Skeletal muscle satellite cell (primary cell): ENCODE measurements around the gene NFE2.

Experiments
- H3K27me3 ChIP-seq: 2 replicates; pipeline ENCODE4 v1.7.0; 2013; ENCODE audit warnings: low read length; ENCODE audit not compliant: control insufficient read depth, insufficient read depth
- H3K36me3 ChIP-seq: 2 replicates; pipeline ENCODE4 v1.7.0; 2013; ENCODE audit warnings: mild to moderate bottlenecking, control low read depth, low read length; ENCODE audit not compliant: insufficient read depth
- H3K4me1 ChIP-seq: 2 replicates; pipeline ENCODE4 v1.7.0; 2013; ENCODE audit warnings: low read length; ENCODE audit not compliant: control insufficient read depth, insufficient read depth
- H3K4me2 ChIP-seq: 2 replicates; pipeline ENCODE4 v1.7.0; 2013; ENCODE audit warnings: mild to moderate bottlenecking, low read length
- H3K4me3 ChIP-seq: 2 replicates; pipeline ENCODE4 v1.7.0; 2013; ENCODE audit warnings: low read length
- H3K9ac ChIP-seq: 2 replicates; pipeline ENCODE4 v1.7.0; 2013; ENCODE audit warnings: mild to moderate bottlenecking, low read depth, low read length, moderate library complexity
- H3K9me3 ChIP-seq: replicated peaks from 2 replicates; pipeline ENCODE4 v1.7.0; 2013; ENCODE audit warnings: mild to moderate bottlenecking, control low read depth, low read length

NFE2 gene

DNA sequence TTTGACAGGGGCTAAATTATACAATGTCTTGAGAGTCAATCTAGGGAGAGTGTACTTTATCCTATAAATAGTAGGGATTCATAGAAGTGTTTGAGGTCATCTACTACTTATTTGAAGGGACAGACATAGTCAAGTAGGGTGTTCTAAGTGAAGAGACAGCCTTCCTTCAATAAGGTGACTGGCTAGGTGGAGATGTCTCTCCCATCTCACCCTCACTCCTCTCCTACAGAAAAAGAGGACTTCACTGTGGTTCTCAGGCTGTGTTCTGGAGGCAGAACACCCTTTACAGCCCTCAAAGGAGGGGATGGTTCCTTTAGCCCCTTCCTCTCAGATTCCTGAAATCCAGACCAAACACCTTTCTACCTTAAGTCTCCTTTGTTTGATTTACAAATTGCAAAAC is 2.8 kb upstream of the NFE2 start:
- Histone ChIP-seq H3K27me3 (peaks cover 66% of the 10 kb centered on the region), H3K9me3 (no peaks in the 10 kb centered on the region), H3K9ac (no peak overlapping the region), H3K4me3 (no peak overlapping the region), H3K36me3 (no peaks in the 10 kb centered on the region), H3K4me1 (peaks cover 17% of the 10 kb centered on the region), H3K4me2 (no peak overlapping the region)

GRCh38 chr12:54301428-54302048 is 723 bp upstream of the NFE2 start:
- Histone ChIP-seq H3K4me1 (peaks cover 17% of the 10 kb centered on the region), H3K4me2 (peak overlapping the region; percentile 76), H3K4me3 (no peak overlapping the region), H3K36me3 (no peaks in the 10 kb centered on the region), H3K9me3 (no peaks in the 10 kb centered on the region), H3K9ac (no peak overlapping the region), H3K27me3 (peaks cover 56% of the 10 kb centered on the region)

DNA sequence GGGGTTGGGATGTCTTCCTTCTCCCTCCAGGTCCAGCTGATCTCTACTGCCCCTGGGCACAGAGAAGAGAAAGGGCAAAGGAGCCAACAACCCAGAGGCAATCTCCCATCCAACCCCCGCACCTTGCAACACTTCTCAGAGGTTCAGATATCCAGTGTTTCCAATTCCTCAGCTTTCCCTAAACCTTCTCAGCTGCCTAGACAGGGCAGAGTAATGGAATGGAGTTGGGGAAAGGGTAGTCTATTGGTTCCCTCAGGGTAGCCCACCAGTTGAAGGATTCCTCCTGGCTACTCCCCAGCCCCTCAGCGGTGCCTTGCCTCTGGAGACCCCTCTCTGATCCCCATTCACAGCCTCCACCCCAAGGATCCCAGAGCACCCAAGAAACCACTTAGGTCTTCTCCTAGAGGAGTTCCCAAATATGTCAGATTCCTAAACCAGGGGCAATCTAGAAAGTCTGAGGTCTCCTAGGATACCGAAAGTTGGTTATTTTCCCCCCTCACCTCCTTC is 537 bp downstream of the NFE2 start:
- Histone ChIP-seq H3K4me1 (peaks cover 17% of the 10 kb centered on the region), H3K4me3 (no peak overlapping the region), H3K9ac (no peak overlapping the region)

DNA sequence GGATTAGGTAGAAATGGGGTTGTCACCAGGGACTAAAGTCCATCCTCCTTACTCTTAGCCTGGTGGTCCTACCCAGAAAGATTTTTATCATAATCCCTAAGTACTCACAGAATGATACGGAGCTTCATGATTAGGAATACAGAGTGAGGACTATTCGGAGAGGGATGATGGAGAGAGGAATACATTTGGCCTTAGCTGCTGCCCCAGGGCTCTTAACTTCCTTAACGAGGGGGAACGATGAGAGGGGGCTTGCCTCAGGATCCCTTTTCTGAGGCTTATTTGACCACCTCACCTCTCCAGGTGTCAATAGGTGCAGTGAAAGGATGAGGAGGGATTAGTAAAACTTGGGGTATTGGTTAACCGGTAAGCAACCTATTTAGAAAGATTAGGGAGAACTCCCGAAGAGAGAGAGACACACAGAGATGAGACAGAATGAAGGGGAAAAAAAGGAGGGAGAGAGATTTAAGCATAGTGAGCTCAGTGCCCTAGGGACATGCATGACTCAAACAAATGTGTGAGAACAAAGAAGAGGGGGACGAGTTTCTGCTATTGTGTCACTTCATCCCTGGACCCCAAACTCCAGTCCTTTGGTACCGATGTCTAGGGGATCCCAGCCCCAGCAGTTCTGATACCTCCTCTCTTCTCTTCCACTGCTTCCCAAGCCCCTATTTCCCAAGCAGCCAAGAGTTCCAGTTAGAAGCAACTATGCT is 1.1 kb downstream of the NFE2 start:
- H3K4me2 ChIP-seq: no peak overlapping the region
- no peaks in the 10 kb centered on the region for H3K9me3 ChIP-seq
- H3K9ac ChIP-seq: no peak overlapping the region
- H3K4me3 ChIP-seq: no peak overlapping the region
- peaks cover 17% of the 10 kb centered on the region for H3K4me1 ChIP-seq
- no peaks in the 10 kb centered on the region for H3K36me3 ChIP-seq
- peaks cover 56% of the 10 kb centered on the region for H3K27me3 ChIP-seq

More for the DNA sequence above, 537 bp downstream of the NFE2 start:
- peak overlapping the region; percentile 76 for H3K4me2 ChIP-seq
- H3K36me3 ChIP-seq: no peaks in the 10 kb centered on the region
- peaks cover 56% of the 10 kb centered on the region for H3K27me3 ChIP-seq
- H3K9me3 ChIP-seq: no peaks in the 10 kb centered on the region

DNA sequence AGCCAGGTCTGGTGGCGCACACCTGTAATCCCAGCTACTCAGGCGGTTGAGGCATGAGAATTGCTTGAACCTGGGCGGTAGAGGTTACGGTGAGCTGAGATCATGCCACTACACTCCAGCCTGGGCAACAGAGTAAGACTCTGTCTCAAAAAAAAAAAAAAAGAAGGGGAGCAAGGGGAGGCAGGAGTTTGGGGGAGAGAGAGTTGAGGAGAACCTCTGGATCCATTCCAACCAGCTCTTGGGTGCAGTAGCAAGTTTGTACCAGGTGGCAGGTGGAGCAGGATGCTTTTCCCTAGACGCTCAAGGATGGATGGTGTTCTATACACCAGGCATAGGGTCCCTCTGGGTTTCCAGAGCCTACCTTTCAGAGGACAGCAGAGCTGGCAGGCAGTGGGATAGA is 1.9 kb downstream of the NFE2 start:
- H3K27me3 ChIP-seq: peaks cover 48% of the 10 kb centered on the region
- H3K36me3 ChIP-seq: no peaks in the 10 kb centered on the region
- no peak overlapping the region for H3K4me2 ChIP-seq
- peaks cover 14% of the 10 kb centered on the region for H3K4me1 ChIP-seq
- no peaks in the 10 kb centered on the region for H3K9me3 ChIP-seq
- H3K4me3 ChIP-seq: no peak overlapping the region
- H3K9ac ChIP-seq: no peak overlapping the region

GRCh38 chr12:54296393-54297099 is 4.3 kb downstream of the NFE2 start:
- Histone ChIP-seq H3K9me3 (no peaks in the 10 kb centered on the region), H3K4me1 (peaks cover 14% of the 10 kb centered on the region), H3K4me2 (no peak overlapping the region), H3K36me3 (no peaks in the 10 kb centered on the region), H3K9ac (no peak overlapping the region), H3K4me3 (no peak overlapping the region), H3K27me3 (peaks cover 29% of the 10 kb centered on the region)

DNA sequence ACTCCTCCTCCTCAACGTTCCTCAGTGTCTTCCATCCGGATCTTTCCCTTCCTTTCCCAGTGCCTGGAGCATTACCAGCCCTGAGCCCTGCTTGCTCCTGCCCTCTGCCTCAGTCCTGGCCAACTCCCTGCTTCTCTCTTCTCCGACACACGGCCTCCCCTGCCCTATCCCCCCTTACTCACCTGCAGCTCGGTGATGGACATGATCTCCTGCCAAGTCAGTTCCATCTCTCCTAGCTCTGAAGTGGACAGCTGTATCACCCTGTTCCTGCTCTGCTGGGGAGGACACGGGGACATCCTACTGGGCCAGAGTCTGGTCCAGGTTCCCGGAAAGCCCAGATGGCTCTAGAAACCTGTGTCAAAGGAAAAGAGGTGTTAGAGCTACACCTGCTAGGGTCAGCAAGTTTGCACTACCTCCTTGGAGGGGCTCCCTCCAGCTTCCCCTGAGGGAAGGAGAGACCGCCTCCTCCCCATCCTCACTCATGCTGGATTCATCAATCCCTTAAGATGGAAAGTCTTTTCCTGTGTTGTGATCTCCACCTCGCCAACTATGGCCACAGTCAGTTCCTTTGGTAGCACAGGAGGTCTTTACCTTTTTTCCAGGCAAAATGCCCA is 5.8 kb downstream of the NFE2 start:
- no peaks in the 10 kb centered on the region for H3K36me3 ChIP-seq
- peaks cover 2% of the 10 kb centered on the region for H3K4me1 ChIP-seq
- H3K27me3 ChIP-seq: peaks cover 15% of the 10 kb centered on the region
- no peak overlapping the region for H3K9ac ChIP-seq
- H3K9me3 ChIP-seq: no peaks in the 10 kb centered on the region
- no peak overlapping the region for H3K4me2 ChIP-seq
- H3K4me3 ChIP-seq: no peak overlapping the region

- H3K4me1 ChIP-seq: no peaks in the 10 kb centered on the region
- H3K9ac ChIP-seq: no peak overlapping the region
- no peaks in the 10 kb centered on the region for H3K9me3 ChIP-seq
- H3K27me3 ChIP-seq: peaks cover 8% of the 10 kb centered on the region
- H3K4me2 ChIP-seq: no peak overlapping the region
- H3K4me3 ChIP-seq: no peak overlapping the region
- no peaks in the 10 kb centered on the region for H3K36me3 ChIP-seq
These were observed 6.5 kb downstream of the NFE2 start for GRCh38 chr12:54294152-54294952.

DNA sequence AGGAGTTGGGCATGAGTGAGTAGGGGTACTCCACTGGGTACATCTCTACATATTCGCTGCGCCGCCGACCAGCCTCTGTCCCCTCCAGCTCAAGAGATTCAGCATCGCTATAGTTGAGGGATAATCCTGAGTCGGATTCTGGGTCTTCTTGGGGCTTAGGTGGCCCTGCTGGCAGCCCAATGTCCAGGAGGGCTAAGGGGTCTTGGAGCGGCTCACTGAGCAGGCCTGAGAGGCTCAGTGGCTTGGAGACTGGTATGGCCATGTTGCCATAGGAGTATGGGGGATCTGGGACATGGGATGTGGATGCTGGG is 7.9 kb downstream of the NFE2 start:
- Histone ChIP-seq H3K9me3 (no peaks in the 10 kb centered on the region), H3K36me3 (peaks cover 6% of the 10 kb centered on the region), H3K4me3 (no peak overlapping the region), H3K4me2 (no peak overlapping the region), H3K27me3 (no peaks in the 10 kb centered on the region), H3K9ac (no peak overlapping the region), H3K4me1 (no peaks in the 10 kb centered on the region)

DNA sequence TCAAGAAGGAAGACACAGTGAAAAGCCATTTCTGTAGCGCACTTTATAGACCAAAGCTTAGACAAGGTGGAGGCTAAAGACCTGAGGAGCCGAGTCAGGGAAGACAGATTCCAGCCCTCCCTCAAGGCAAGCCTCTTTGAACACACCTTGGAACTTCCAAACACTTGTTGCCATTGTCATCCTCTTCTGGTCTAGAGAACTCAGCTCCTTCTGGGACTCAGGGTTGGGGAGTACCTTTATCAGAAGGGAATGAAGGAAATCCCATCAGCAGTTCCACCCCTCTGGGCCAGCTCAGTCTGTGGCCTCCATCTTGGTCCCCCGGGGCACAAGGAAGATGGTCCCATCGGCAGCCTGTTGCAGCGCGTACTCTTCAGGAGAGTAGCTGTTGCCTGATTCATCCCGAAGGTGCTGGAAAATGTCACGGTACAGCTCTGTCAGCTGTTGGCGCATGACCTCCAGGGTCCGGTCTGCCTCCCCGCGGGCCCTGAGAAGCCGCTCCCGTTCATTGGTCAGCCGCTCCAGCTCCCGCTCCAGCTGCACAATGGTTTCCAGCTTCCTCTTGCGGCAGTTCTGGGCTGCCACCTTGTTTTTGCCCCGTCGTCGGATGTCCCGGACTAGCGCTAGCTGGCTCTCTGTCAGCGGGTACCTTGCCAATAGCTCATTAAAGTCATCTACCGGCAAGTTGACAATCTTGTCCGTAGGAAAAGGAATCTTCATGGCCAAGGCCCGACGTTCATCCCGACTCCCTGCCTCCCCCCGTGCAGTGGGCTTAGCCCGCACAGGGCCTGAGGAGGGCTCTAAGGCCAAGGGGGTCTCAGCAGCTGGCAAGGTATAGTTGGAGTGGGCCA is 8.5 kb downstream of the NFE2 start:
- Histone ChIP-seq H3K36me3 (peaks cover 12% of the 10 kb centered on the region), H3K9me3 (no peaks in the 10 kb centered on the region), H3K27me3 (no peaks in the 10 kb centered on the region), H3K4me1 (no peaks in the 10 kb centered on the region), H3K4me3 (no peak overlapping the region), H3K4me2 (no peak overlapping the region), H3K9ac (no peak overlapping the region)
